Endothelial cell of umbilical vein (primary cell): Measurements from ENCODE around the gene FGF16.

Experiments used
- EZH2 ChIP-seq: IDR thresholded peaks from 2 replicates; pipeline ENCODE4 v1.6.1; 2012; ENCODE audit warnings: borderline replicate concordance, low read depth, mild to moderate bottlenecking, moderate library complexity, low read length, inconsistent platforms; ENCODE audit not compliant: severe bottlenecking
- POLR2A ChIP-seq: IDR thresholded peaks from 2 replicates; pipeline ENCODE4 v1.6.1; 2012; ENCODE audit warnings: low read depth, mild to moderate bottlenecking, control low read depth, low read length
- TF ChIP-seq, protein P1 (sequence below), 2 donors: IDR thresholded peaks; 1 replicate in 1 of 2; 2 replicates in 1 of 2; pipeline ENCODE4 v1.5.1; 2011; ENCODE audit warnings: low read length in 2 of 2, mild to moderate bottlenecking in 2 of 2, moderate library complexity in 2 of 2, control low read depth in 1 of 2, inconsistent platforms in 1 of 2, low read depth in 1 of 2; ENCODE audit not compliant: insufficient read depth in 1 of 2; ENCODE audit errors: extremely low read depth in 1 of 2

DNA sequence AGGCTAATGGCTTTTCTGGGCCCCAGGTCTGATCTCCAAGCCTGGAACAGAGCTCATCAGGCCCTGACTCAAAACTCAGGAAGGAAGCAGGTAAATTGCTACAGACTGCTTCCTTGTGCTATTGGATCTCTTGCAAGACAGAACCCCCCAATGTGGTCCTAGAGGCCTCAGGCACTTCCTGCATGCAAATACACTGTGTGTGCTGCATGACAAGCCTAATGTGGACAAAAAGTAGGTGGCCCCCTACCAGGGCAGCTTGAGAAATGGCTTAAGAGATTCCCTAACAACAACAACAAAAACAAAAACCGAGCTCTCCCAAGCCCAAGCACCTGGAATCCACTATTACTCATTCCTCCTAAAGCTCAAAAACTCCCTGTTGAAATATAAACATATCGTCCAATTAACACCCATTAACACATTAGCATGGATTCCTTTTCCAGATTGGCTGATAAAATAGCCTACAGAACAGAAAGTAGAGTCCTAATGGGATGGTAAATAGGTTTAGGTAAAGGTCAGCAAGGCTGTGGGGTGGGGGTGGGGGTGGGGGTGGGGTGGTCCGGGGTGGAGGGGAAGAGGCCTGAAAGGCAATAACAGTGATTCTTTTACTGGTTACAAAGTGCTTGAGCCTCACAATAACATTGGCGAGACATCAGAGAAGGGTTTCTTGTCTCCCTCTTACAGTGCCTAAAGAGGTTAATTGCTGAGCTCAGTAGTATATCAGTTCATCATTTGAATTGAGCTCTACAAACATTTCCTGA is 24.1 kb upstream of the FGF16 start:
- TF ChIP-seq, protein P1, sequence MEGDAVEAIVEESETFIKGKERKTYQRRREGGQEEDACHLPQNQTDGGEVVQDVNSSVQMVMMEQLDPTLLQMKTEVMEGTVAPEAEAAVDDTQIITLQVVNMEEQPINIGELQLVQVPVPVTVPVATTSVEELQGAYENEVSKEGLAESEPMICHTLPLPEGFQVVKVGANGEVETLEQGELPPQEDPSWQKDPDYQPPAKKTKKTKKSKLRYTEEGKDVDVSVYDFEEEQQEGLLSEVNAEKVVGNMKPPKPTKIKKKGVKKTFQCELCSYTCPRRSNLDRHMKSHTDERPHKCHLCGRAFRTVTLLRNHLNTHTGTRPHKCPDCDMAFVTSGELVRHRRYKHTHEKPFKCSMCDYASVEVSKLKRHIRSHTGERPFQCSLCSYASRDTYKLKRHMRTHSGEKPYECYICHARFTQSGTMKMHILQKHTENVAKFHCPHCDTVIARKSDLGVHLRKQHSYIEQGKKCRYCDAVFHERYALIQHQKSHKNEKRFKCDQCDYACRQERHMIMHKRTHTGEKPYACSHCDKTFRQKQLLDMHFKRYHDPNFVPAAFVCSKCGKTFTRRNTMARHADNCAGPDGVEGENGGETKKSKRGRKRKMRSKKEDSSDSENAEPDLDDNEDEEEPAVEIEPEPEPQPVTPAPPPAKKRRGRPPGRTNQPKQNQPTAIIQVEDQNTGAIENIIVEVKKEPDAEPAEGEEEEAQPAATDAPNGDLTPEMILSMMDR (IDR thresholded peaks at IDR 0.05; ENCODE audit: extremely low read depth in 1 of 2, insufficient read depth in 1 of 2, low read depth in 1 of 2, low read length in 2 of 2) = no peak
- no peak for TF ChIP-seq EZH2
- no peak for TF ChIP-seq POLR2A
